GM15510 (cell line): ENCODE data around the gene ADCYAP1R1.

Experiments
- POLR2A ChIP-seq: IDR thresholded peaks from 3 replicates; pipeline ENCODE4 v1.6.1; 2011; ENCODE audit warnings: borderline replicate concordance; ENCODE audit not compliant: insufficient read length; ENCODE audit errors: extremely low read depth

Gene ADCYAP1R1

DNA sequence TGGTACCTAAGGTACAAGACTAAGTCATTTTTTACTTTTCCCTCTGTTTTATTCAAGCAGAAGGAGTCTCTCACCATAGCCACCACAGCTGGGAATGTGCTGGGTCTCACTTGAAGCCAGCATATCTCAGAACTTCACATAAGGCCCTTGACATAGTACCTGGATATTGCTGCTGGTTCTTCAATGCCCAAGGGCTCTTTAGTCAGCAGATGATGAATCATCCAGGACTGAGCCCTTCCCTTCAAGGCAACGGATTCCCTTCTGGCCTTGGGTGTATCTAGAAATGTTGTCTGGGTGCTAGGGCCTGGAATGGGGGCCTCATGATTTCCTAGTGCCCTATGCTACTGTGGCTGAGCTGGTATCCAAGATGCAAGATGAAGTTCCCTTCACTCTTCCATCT, 93.9 kb downstream of the ADCYAP1R1 start:
- TF ChIP-seq POLR2A, result no peak

DNA sequence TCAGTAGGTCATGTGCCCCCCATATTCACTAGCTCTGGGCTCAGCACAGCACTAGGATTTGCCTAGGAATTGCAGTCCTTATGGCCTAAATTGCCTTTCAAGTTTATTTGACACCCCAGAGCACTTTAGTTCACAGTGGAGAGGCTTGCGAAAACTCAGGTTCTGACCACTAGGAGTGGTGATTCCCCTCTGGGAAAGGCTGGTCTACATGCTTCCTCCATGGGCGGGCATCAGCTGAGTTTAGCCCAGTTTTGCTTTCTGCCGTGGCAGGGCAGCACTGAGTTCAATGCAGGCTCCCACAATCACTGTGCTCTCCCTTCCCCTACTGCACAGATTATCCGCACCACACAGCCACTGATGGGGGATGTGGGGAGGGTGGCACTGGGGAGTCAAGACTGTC, 94.4 kb downstream of the ADCYAP1R1 start:
- no peak for TF ChIP-seq POLR2A

DNA sequence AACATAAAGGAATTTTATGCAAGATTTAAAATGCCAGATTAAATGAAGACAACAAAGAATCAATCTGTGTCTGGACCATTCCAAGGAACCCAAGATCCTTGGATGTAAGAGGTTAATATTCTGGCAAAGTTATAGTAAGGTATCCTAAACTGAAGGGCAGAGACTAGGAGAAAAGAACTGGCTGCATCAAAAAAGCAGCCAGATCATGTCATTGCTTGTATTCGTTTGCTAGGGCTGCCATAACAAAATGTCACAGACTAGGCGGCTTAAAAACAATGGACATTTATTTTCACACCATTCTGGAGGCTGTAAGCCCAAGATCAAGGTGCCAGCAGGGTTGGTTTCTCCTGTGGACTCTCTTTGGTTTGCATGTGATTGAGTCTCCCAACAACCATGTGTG, 99.7 kb downstream of the ADCYAP1R1 start:
- no peak for TF ChIP-seq POLR2A

DNA sequence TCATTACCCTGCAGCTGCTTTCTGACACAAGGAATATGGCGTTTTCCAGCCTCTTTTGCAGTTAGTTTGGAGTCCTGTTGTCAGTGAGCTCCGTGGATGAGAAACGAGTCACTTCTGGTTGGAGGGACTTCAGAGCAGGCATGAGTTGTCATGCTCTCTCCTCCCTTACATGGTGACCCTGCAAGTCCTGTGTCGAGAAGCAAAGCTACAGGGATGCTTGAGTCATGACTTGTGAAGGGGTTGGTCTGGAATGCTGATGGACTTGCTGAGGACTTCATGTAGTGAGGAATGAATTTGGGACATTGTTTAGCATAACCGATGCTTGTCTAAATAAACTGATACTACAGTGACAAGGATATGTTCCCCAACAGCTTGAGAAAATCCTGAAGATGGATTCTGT, 108.8 kb downstream of the ADCYAP1R1 start:
- no peak for TF ChIP-seq POLR2A
